ENCODE results near the gene SERPINF2.
"Not testable (repeated sequence)": the region's sequence is repeated elsewhere in the genome, so short reads cannot be mapped to it uniquely, and the experiment has no call there.

The SERPINF2 gene

GRCh38 chr17:1796800-1797199, 54.1 kb downstream of the SERPINF2 start:
- no peak for DNase-seq

GRCh38 chr17:1797323-1797722, 54.7 kb downstream of the SERPINF2 start:
- DNase-seq = no peak

DNA sequence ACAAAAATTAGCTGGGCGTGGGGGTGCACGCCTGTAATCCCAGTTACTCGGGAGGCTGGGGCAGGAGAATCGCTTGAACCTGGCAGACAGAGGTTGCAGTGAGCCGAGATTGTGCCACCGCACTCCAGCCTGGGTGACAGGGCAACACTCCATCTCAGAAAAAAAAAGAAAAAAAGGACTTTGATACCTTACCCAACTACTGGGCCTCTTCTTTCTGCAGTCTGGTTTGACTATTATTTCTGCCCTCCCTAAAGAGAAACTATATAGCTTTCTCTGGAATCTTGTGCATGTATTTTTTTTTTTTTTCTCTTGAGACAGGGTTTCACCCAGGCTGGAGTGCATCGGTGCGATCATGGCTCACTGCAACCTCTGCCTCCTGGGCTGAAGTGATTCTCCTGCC, 55.2 kb downstream of the SERPINF2 start:
- not testable (repeated sequence) for DNase-seq

DNA sequence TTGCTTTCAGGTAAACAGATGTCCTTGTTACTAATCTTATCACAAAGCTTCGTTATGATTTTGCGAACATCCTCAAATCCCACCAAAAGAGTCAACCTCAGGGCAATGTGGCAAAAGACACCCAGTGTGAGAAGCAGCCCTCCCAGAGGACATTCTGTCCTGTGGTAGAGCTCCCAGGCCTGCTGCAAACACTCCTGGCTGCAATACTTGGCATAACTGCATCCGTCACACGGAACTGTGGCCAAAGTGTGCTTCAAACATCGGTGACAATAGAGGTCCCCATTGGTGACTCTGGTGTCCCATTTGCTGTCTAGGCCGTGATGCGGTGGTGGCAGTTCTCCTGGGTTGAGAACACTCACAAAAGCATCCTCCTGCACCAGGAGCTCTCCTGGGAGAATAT, 57.6 kb downstream of the SERPINF2 start:
- no peak for DNase-seq

GRCh38 chr17:1800712-1801111, 58.0 kb downstream of the SERPINF2 start:
- no peak for DNase-seq

- DNase-seq = no peak
Observed at GRCh38 chr17:1802429-1802828, 59.8 kb downstream of the SERPINF2 start.

DNA sequence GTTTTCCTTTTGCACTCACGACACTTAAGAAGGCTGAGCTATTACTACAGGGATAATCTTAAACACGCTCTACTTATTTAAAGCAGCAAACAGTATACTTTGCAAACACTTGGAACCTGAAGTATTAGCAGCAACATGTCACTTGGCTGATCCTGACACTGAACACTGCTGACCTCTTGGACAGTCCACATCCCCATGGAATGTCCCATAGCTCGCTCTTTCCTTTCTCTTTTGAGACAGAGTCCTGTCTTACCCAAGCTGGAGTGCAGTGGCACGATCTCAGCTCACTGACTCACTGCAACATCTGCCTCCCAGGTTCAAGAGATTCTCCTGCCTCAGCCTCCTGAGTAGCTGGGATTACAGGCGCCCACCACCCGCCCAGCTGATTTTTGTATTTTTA, 60.6 kb downstream of the SERPINF2 start:
- no peak for DNase-seq
